SK-N-SH (cell line): ENCODE data around the gene EYA2. TPM values are rescaled to one million over a fixed set of nuclear protein-coding genes. Genes with fewer than 3 reads are reported as not detected.

Source experiments
- CTCF ChIA-PET: fragments of 300-600, 350-600 bp; formaldehyde crosslinking; extraction: SDS; loops from one replicate; lab custom pipeline; 2021; lab: Yijun Ruan, JAX
- POLR2A ChIA-PET: fragments of 350-600 bp; sonication (Branson Sonifier 250); formaldehyde crosslinking; extraction: SDS; loops from one replicate; lab custom pipeline; 2020; ENCODE audit warnings: antibody characterized with exemption, inconsistent platforms; lab: Yijun Ruan, JAX
- DNase-seq: peaks from one replicate; pipeline ENCODE4 v3.0.0; 2012
- H2AFZ ChIP-seq: fragments of 200-600 bp; sonication (generic); 2 replicates; pipeline ENCODE4 v1.8.1; 2016; ENCODE audit warnings: antibody characterized with exemption, mild to moderate bottlenecking, low read depth
- H3F3A ChIP-seq: fragments of 200-600 bp; sonication (generic); replicated peaks from 2 replicates; pipeline ENCODE3; 2016; ENCODE audit warnings: antibody characterized with exemption, mild to moderate bottlenecking; ENCODE audit not compliant: insufficient read depth
- H3K27ac ChIP-seq, 2 experiments: fragments of 200-500 bp in 1 of 2; fragments of 200-600 bp in 1 of 2; sonication (Bioruptor generic) in 1 of 2; sonication (generic), shearing (Covaris generic) in 1 of 2; 2 replicates each; pipeline versions ENCODE4 v1.5.1 to v1.6.1; 2014 to 2016; ENCODE audit warnings: low read depth in 2 of 2, inconsistent platforms in 1 of 2, low read length in 1 of 2, mild to moderate bottlenecking in 1 of 2, mixed read lengths in 1 of 2
- H3K27me3 ChIP-seq: fragments of 200-600 bp; sonication (generic), shearing (Covaris generic); 2 replicates; pipeline ENCODE4 v1.6.1; 2016; ENCODE audit warnings: mixed run types; ENCODE audit not compliant: insufficient read depth
- H3K36me3 ChIP-seq, 2 experiments: fragments of 200-500 bp in 1 of 2; fragments of 200-600 bp in 1 of 2; sonication (Bioruptor generic) in 1 of 2; sonication (generic) in 1 of 2; replicated peaks in 1 of 2; 2 replicates each; pipeline versions ENCODE3 to v1.5.1; 2014 to 2016; ENCODE audit warnings: low read length in 1 of 2, mild to moderate bottlenecking in 1 of 2; ENCODE audit not compliant: insufficient read depth in 2 of 2, control insufficient read depth in 1 of 2
- H3K4me1 ChIP-seq, 2 experiments: fragments of 200-500 bp in 1 of 2; fragments of 200-600 bp in 1 of 2; sonication (Bioruptor generic) in 1 of 2; sonication (generic), shearing (Covaris generic) in 1 of 2; 2 replicates each; pipeline versions ENCODE4 v1.5.1 to v1.6.1; 2014 to 2016; ENCODE audit warnings: low read depth in 1 of 2, low read length in 1 of 2, mixed run types in 1 of 2; ENCODE audit not compliant: insufficient read depth in 2 of 2, control insufficient read depth in 1 of 2
- H3K4me2 ChIP-seq: fragments of 200-600 bp; sonication (generic), shearing (Covaris generic); 2 replicates; pipeline ENCODE4 v1.6.1; 2017; ENCODE audit warnings: mixed run types
- H3K4me3 ChIP-seq, 2 experiments: fragments of 200-500 bp in 1 of 2; fragments of 200-600 bp in 1 of 2; sonication (Bioruptor generic) in 1 of 2; sonication (generic), shearing (Covaris generic) in 1 of 2; 2 replicates each; pipeline versions ENCODE4 v1.5.1 to v1.8.1; 2014 to 2016; ENCODE audit warnings: low read depth in 2 of 2, inconsistent platforms in 1 of 2, low read length in 1 of 2, mild to moderate bottlenecking in 1 of 2, mixed read lengths in 1 of 2, moderate library complexity in 1 of 2
- H3K79me2 ChIP-seq: fragments of 200-600 bp; sonication (generic); 2 replicates; pipeline ENCODE4 v1.8.1; 2017; ENCODE audit warnings: mild to moderate bottlenecking; ENCODE audit not compliant: insufficient read depth
- H3K9ac ChIP-seq: fragments of 200-600 bp; sonication (generic); 2 replicates; pipeline ENCODE4 v1.6.1; 2017; ENCODE audit warnings: mixed run types
- H3K9me2 ChIP-seq: fragments of 200-600 bp; sonication (generic); 2 replicates; pipeline ENCODE4 v1.6.1; 2017; ENCODE audit warnings: mixed run types
- H3K9me3 ChIP-seq: fragments of 200-600 bp; sonication (generic); 2 replicates; pipeline ENCODE4 v1.6.1; 2017; ENCODE audit warnings: mixed run types, mild to moderate bottlenecking, moderate library complexity
- H4K20me1 ChIP-seq: fragments of 200-600 bp; sonication (generic); 2 replicates; pipeline ENCODE4 v1.6.1; 2017; ENCODE audit warnings: mild to moderate bottlenecking, mixed run types; ENCODE audit not compliant: insufficient read depth
- CTCF ChIP-seq: fragments of 200-600 bp; sonication (generic); IDR thresholded peaks from 2 replicates; pipeline ENCODE4 v1.6.1; 2017; ENCODE audit warnings: antibody characterized with exemption, mild to moderate bottlenecking, moderate library complexity
- EP300 ChIP-seq, 2 experiments: IDR thresholded peaks; 2 replicates each; pipeline versions ENCODE4 v1.4.0 to v1.6.1; 2012; ENCODE audit warnings: borderline replicate concordance in 1 of 2, low read depth in 1 of 2, low read length in 1 of 2
- EZH2phosphoT487 ChIP-seq: fragments of 200-600 bp; sonication (generic); IDR thresholded peaks from 2 replicates; pipeline ENCODE4 v1.6.1; 2017; ENCODE audit warnings: low read depth, mixed run types, mild to moderate bottlenecking, antibody characterized with exemption, moderate library complexity, borderline replicate concordance
- FOXJ3 ChIP-seq: sonication (generic); formaldehyde crosslinking; IDR thresholded peaks from 2 replicates; pipeline ENCODE4 v1.5.1; 2020; ENCODE audit warnings: mild to moderate bottlenecking, missing genetic modification reagents
- FOXM1 ChIP-seq: IDR thresholded peaks from 2 replicates; pipeline ENCODE4 v1.4.0; 2012; ENCODE audit warnings: low read depth, mild to moderate bottlenecking
- GATA2 ChIP-seq: sonication (generic); formaldehyde crosslinking; IDR thresholded peaks from 2 replicates; pipeline ENCODE4 v1.5.0; 2020; ENCODE audit warnings: mild to moderate bottlenecking, missing genetic modification reagents
- IRF3 ChIP-seq: fragments of 150-350 bp; IDR thresholded peaks from 2 replicates; pipeline ENCODE4 v1.6.1; 2016; ENCODE audit warnings: mild to moderate bottlenecking, low read depth, low read length
- JUND ChIP-seq: IDR thresholded peaks from 2 replicates; pipeline ENCODE4 v1.4.0; 2012
- NFIC ChIP-seq: IDR thresholded peaks from 2 replicates; pipeline ENCODE4 v1.4.0; 2012; ENCODE audit warnings: borderline replicate concordance
- NRF1 ChIP-seq: IDR thresholded peaks from 2 replicates; pipeline ENCODE4 v1.6.1; 2012; ENCODE audit warnings: low read depth, mild to moderate bottlenecking, low read length
- PBX3 ChIP-seq: IDR thresholded peaks from 2 replicates; pipeline ENCODE4; 2012
- POLR2AphosphoS5 ChIP-seq: IDR thresholded peaks from 2 replicates; pipeline ENCODE4 v1.6.1; 2012; ENCODE audit warnings: low read depth, low read length
- RAD21 ChIP-seq: IDR thresholded peaks from 2 replicates; pipeline ENCODE4 v1.6.1; 2012; ENCODE audit warnings: mild to moderate bottlenecking, low read length
- RFX5 ChIP-seq: IDR thresholded peaks from 2 replicates; pipeline ENCODE4 v1.6.1; 2012; ENCODE audit warnings: mild to moderate bottlenecking, improper control_type of control experiment, low read length
- RXRA ChIP-seq: IDR thresholded peaks from 2 replicates; pipeline ENCODE4 v1.4.0; 2012; ENCODE audit warnings: low read depth, mild to moderate bottlenecking, borderline replicate concordance
- SMC3 ChIP-seq: IDR thresholded peaks from 2 replicates; pipeline ENCODE4 v1.6.1; 2012; ENCODE audit warnings: low read depth, low read length, improper control_type of control experiment
- TAF1 ChIP-seq: IDR thresholded peaks from 2 replicates; pipeline ENCODE4 v1.6.1; 2012; ENCODE audit warnings: low read depth, mild to moderate bottlenecking, low read length, moderate library complexity, borderline replicate concordance
- TEAD4 ChIP-seq: IDR thresholded peaks from 2 replicates; pipeline ENCODE4 v1.4.0; 2012; ENCODE audit warnings: mild to moderate bottlenecking, borderline replicate concordance; ENCODE audit not compliant: insufficient read depth
- YY1 ChIP-seq: IDR thresholded peaks from 2 replicates; pipeline ENCODE4 v1.4.0; 2012; ENCODE audit warnings: low read depth, mild to moderate bottlenecking
- WGBS: methylation state at CpG from one replicate; pipeline ENCODE4 v1.1.6; 2017; ENCODE audit warnings: low lambda C conversion rate; 5-methylcytosine and 5-hydroxymethylcytosine counted together
- polyA plus RNA-seq, 3 experiments: library from polyadenylated mRNA; depleted of rRNA; stranded (reverse); fragments of >200 nt; gene quantifications; 2 replicates each; pipeline ENCODE4 v1.2.3, GENCODE V29; 2012

Gene EYA2
- polyA plus RNA-seq, 1 of the 3 experiments (the other 2 are of a cell fraction), result 0.05 TPM

- Histone ChIP-seq H3K9me2 (no peaks in the 10 kb centered on the region), H3K9ac (no peak overlapping the region), H4K20me1 (no peaks in the 10 kb centered on the region), H3K36me3 (no peaks in the 10 kb centered on the region), H3K27ac (no peak overlapping the region), H2AFZ (no peak overlapping the region), H3K4me3 (no peak overlapping the region), H3K79me2 (no peaks in the 10 kb centered on the region), H3K4me2 (no peak overlapping the region), H3K4me1 (peaks cover 0 to 13% of the 10 kb centered on the region in 2 experiments; a peak in 2 of 4 replicates), H3K27me3 (no peaks in the 10 kb centered on the region; the same call in 1 of the 2 replicates), H3F3A (no peaks in the 10 kb centered on the region), H3K9me3 (no peaks in the 10 kb centered on the region)
- WGBS, result 43% methylated on average over 3 of the region's 4 CpGs
- ChIA-PET POLR2A (no interaction called here), CTCF (no interaction called here)
- TF ChIP-seq SMC3 (no peak), NRF1 (no peak), FOXJ3 (no peak), IRF3 (no peak), EZH2phosphoT487 (no peak), RAD21 (no peak), RFX5 (no peak), YY1 (no peak), TEAD4 (no peak), JUND (no peak), POLR2AphosphoS5 (no peak), FOXM1 (no peak), NFIC (no peak), PBX3 (no peak), RXRA (no peak), GATA2 (CRISPR knock-in tag) (no peak), TAF1 (no peak), EP300 (IDR thresholded peaks at IDR 0.05; ENCODE audit: borderline replicate concordance in 1 of 2, low read depth in 1 of 2, low read length in 1 of 2) (no peak), CTCF (no peak)
- DNase-seq, result no peak
Observed at GRCh38 chr20:47027042-47027441, 132.4 kb downstream of the EYA2 start.
